ENCODE measurements around the gene CRTAC1. TPM values are rescaled to one million over a fixed set of nuclear protein-coding genes. Genes with fewer than 3 reads are reported as not detected.

CRTAC1 gene
- total RNA-seq, 1 experiment from 2014 or later: 0.20 TPM

GRCh38 chr10:98076086-98076485, 45.7 kb upstream of the CRTAC1 start:
- H3K79me2 ChIP-seq (ENCODE audit: insufficient read depth, low read length): no peaks in the 10 kb centered on the region
- RAD21 ChIA-PET (ENCODE audit: low non-redundant PET in 1 of 2, low total read pairs in 2 of 2, uncharacterized antibody in 2 of 2, unreplicated experiment in 2 of 2): no interaction called here
- no peak overlapping the region for H3K4me3 ChIP-seq (replicated peaks in 1 of 2; ENCODE audit: low read depth in 1 of 2, low read length in 2 of 2)
- intact Hi-C loops (cut with micrococcal nuclease): no loop called here
- H3K36me3 ChIP-seq (ENCODE audit: control insufficient read depth in 1 of 2, insufficient read depth in 2 of 2, low read length in 2 of 2): no peaks in the 10 kb centered on the region
- no peaks in the 10 kb centered on the region for H3K9me2 ChIP-seq (ENCODE audit: insufficient read depth)
- DNase-seq (ENCODE audit: low read depth, low spot score) (no peak), ATAC-seq (no peak)
- CTCF ChIA-PET: no interaction called here
- no peaks in the 10 kb centered on the region for H3K4me1 ChIP-seq (ENCODE audit: control insufficient read depth in 1 of 2, insufficient read depth in 2 of 2, low read length in 2 of 2)
- TF ChIP-seq POLR2AphosphoS5 (IDR thresholded peaks at IDR 0.05; ENCODE audit: low read depth, low read length) (no peak), EZH2phosphoT487 (IDR thresholded peaks at IDR 0.05; ENCODE audit: borderline replicate concordance) (no peak), RAD21 (IDR thresholded peaks at IDR 0.05; ENCODE audit: low read depth) (no peak), EGR1 (IDR thresholded peaks at IDR 0.05; ENCODE audit: low read depth) (no peak), CEBPB (IDR thresholded peaks at IDR 0.05; ENCODE audit: low read depth) (no peak), REST (IDR thresholded peaks at IDR 0.05; ENCODE audit: low read depth) (no peak), SP1 (IDR thresholded peaks at IDR 0.05; ENCODE audit: low read depth) (no peak), ZNF274 (IDR thresholded peaks at IDR 0.05; ENCODE audit: low read depth, low read length) (no peak), JUND (IDR thresholded peaks at IDR 0.05) (no peak)
- TF ChIP-seq, protein P1, sequence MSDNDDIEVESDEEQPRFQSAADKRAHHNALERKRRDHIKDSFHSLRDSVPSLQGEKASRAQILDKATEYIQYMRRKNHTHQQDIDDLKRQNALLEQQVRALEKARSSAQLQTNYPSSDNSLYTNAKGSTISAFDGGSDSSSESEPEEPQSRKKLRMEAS (IDR thresholded peaks at IDR 0.05): no peak
- TF ChIP-seq, protein P2, sequence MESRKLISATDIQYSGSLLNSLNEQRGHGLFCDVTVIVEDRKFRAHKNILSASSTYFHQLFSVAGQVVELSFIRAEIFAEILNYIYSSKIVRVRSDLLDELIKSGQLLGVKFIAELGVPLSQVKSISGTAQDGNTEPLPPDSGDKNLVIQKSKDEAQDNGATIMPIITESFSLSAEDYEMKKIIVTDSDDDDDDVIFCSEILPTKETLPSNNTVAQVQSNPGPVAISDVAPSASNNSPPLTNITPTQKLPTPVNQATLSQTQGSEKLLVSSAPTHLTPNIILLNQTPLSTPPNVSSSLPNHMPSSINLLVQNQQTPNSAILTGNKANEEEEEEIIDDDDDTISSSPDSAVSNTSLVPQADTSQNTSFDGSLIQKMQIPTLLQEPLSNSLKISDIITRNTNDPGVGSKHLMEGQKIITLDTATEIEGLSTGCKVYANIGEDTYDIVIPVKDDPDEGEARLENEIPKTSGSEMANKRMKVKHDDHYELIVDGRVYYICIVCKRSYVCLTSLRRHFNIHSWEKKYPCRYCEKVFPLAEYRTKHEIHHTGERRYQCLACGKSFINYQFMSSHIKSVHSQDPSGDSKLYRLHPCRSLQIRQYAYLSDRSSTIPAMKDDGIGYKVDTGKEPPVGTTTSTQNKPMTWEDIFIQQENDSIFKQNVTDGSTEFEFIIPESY (IDR thresholded peaks at IDR 0.05; ENCODE audit: extremely low read depth, insufficient replicate concordance, low read length): no peak
- no peak overlapping the region for H3K27ac ChIP-seq (ENCODE audit: low read depth, low read length)
- POLR2A ChIA-PET: no interaction called here
- H3K27me3 ChIP-seq (ENCODE audit: insufficient read depth, low read length): peaks cover 60% of the 10 kb centered on the region
- no peak overlapping the region for H3K4me2 ChIP-seq (ENCODE audit: low read length)
- H3K9ac ChIP-seq (ENCODE audit: low read length): no peak overlapping the region
- no peak overlapping the region for H2AFZ ChIP-seq (ENCODE audit: low read depth, low read length, poor library complexity, severe bottlenecking)
- H3K9me3 ChIP-seq (ENCODE audit: control insufficient read depth in 1 of 2, insufficient read depth in 1 of 2, low read depth in 1 of 2, low read length in 2 of 2): no peaks in the 10 kb centered on the region
- no TSS peak for BruUV-seq (replicated peaks)
- H4K20me1 ChIP-seq (ENCODE audit: insufficient read depth): no peaks in the 10 kb centered on the region

Data from HCT116 (cell line).